Keratinocyte (primary cell): ENCODE results near the gene LAMB1.

Experiments
- CTCF ChIP-seq, 3 experiments: IDR thresholded peaks in 1 of 3; conservative IDR thresholded peaks in 1 of 3; optimal IDR thresholded peaks in 1 of 3; 2 replicates in 2 of 3; 3 replicates in 1 of 3; pipeline versions ENCODE3 to v1.5.1; 2011; ENCODE audit warnings: low read length in 3 of 3, mild to moderate bottlenecking in 3 of 3, moderate library complexity in 2 of 3, control low read depth in 1 of 3, inconsistent platforms in 1 of 3; ENCODE audit not compliant: insufficient read depth in 2 of 3; ENCODE audit errors: extremely low read depth in 1 of 3
- EZH2 ChIP-seq: IDR thresholded peaks from one replicate; pipeline ENCODE4 v1.6.1; 2012; ENCODE audit warnings: inconsistent platforms, mild to moderate bottlenecking, low read length, moderate library complexity

GRCh38 chr7:108034586-108034985 lies 31.6 kb upstream of the LAMB1 start:
- TF ChIP-seq CTCF (optimal IDR thresholded peaks at IDR 0.05 in 1 of 3, IDR thresholded peaks at IDR 0.05 in 1 of 3, conservative IDR thresholded peaks at IDR 0.05 in 1 of 3; ENCODE audit: extremely low read depth in 1 of 3, insufficient read depth in 2 of 3, low read length in 3 of 3) (no peak), EZH2 (no peak)
